GM21717 (cell line): ENCODE data around the gene POLR3G.
A peak's percentile ranks its signal among the peaks of the same experiment; 100 is the strongest.

Source experiments
- ATAC-seq: cut with Tn5 transposase; IDR thresholded peaks from one replicate; pipeline ENCODE4 v1.9.1; 2021; ENCODE audit warnings: mild to moderate bottlenecking, moderate library complexity; ENCODE audit not compliant: unreplicated experiment

Gene POLR3G

GRCh38 chr5:90474235-90475107 is at the start of gene POLR3G, which contains the start of gene MBLAC2:
Gene POLR3G (plus strand): TSS chr5:90474864. CDS start chr5:90485568, 10,704 bp downstream.
Gene MBLAC2 (minus strand): TSS chr5:90474771. CDS start chr5:90474292, 479 bp downstream.
- peak; percentile 93 for ATAC-seq

GRCh38 chr5:90434116-90434714 is 40.4 kb upstream of the POLR3G start:
- peak; percentile 71 for ATAC-seq

GRCh38 chr5:90437663-90438062 is 37.0 kb upstream of the POLR3G start:
- no peak for ATAC-seq

GRCh38 chr5:90438100-90438499 is 36.6 kb upstream of the POLR3G start:
- no peak for ATAC-seq

DNA sequence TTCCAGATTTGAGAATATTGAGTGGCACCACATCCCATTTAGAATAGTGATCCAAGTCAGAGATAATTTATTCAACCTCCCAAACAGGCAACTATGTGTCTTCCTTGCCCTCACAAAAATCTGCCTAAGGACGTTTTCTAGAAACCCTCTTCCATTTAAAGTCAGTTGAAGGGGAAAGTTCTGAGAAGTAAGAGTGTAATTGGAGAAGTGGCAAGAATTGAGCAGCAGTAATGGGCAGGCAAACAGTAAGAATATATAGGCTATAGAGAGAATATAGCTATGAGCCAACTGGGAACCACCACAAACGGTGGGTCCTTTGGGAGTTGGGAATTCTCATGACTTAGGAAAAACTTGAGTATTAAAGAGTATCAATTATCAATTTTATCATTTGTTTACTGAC is 34.0 kb upstream of the POLR3G start:
- no peak for ATAC-seq

GRCh38 chr5:90446961-90447360 is 27.7 kb upstream of the POLR3G start:
- no peak for ATAC-seq

DNA sequence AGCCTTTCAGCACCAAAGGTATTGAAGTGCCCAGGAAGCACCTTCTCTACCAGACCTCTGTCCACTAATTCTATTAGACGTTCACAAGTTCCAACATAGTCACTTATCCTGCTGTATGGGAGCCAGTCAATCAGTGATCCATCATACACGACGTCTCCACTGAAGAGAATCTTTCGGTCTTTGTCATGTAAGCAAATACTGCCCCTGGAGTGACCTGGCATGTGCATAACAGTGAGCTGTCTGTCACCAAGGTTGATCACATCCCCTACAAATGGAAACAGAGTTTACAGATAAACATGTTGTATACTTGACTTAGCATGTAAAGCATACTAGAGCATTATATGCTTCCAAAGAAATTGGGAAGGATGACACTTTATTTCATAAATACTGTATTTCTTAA is 13.4 kb upstream of the POLR3G start:
- no peak for ATAC-seq

DNA sequence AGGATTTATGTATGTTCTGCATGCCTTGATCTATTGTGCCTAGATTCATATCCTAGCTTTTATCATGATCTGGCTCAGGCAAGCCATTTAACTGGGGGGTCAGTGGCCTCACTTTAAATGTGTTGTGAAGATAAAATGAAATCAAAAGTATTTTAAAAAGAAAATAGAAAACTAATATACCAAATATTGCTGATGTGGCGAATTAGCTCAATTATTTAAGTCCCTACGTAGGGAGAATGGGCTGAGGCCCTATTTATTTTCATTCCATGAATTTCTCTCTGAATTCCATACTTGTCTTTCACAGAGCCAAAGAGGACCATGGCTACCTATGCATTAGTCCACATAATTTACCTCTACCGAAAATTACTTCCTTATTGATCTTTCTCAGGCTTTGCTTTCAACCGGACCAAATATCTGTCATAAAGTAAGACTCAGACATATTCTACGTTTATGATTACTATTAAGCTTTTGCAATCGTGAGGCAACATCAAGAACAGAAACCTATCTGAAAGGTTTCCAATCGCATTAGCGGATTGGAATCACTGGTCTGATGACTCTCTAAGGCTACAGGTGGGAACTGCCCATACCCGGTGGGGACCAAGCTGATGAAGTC is 1.8 kb upstream of the POLR3G start:
- peak; percentile 18 for ATAC-seq

- peak; percentile 20 for ATAC-seq
Observed at GRCh38 chr5:90473396-90474234, 1.0 kb upstream of the POLR3G start.

DNA sequence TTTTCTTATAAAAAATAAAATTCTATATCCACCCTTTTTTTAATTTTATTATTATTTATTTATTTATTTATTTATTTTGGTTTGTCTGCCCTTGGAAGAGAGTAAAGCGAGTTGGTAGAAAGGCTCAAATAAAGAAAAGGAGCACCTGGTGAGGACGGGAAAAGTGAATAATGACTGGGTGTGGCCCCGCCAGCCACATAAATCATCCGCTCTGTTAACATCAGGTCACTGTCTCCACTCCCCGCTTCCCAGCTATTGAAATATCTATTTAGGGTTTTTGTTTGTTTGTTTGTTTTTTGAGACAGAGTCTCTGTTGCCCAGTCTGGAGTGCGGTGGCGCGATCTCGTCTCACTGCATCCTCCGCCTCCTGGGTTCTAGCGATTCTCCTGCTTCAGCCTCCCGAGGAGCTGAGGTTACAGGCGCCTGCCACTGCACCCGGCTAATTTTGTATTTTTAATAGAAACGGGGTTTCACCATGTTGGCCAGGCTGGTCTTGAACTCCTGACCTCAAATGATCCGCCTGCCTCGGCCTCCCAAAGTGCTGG is 844 bp downstream of the POLR3G start:
- ATAC-seq, result no peak

DNA sequence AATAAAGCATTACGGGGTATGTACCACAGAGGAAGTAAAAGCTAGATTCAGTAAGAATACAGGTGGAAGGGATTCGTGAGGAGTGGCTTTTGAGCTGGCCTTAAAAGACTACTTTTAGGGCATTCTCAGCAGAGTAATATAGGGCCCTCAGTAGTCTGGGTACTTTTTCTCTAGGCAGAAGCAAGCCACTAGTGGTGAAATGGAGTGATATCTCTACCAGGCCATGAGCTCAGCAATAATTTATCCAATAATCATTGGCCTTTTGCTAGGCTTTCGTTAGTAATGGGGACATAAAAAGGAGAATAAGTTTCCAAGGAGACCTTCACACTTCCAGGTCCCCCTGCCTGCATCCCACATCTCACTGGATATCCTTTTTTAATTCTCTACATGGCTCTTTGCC is 1.7 kb downstream of the POLR3G start:
- no peak for ATAC-seq

GRCh38 chr5:90477073-90477472 is 2.4 kb downstream of the POLR3G start:
- ATAC-seq, result no peak

DNA sequence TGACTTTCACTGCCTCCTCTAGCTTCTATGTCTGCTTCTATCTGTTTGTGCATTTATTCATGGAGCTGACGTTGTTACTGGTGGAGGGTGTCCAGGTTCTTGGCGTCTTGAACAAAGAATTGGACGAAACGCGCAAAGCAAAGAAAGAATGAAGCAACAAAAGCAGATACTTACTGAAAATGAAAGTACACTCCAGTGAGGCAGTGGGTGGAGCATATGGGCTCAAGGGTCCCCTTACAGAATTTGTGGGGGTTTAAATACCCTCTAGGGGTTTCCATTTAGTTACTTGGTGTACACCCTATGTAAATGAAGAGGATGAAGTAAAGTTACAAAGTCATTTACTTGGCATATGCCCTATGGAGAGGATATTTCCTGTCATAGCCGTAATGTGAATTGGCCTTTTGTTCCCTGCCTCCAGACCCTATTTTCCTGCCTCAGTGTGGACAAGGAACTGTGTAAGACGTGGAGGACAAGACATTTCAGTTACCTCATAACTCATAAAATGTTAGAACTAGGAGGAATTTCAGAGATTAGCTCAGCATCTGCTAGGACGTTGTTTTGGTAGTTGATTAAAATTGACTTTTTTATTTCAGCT is 3.1 kb downstream of the POLR3G start:
- ATAC-seq, result no peak

DNA sequence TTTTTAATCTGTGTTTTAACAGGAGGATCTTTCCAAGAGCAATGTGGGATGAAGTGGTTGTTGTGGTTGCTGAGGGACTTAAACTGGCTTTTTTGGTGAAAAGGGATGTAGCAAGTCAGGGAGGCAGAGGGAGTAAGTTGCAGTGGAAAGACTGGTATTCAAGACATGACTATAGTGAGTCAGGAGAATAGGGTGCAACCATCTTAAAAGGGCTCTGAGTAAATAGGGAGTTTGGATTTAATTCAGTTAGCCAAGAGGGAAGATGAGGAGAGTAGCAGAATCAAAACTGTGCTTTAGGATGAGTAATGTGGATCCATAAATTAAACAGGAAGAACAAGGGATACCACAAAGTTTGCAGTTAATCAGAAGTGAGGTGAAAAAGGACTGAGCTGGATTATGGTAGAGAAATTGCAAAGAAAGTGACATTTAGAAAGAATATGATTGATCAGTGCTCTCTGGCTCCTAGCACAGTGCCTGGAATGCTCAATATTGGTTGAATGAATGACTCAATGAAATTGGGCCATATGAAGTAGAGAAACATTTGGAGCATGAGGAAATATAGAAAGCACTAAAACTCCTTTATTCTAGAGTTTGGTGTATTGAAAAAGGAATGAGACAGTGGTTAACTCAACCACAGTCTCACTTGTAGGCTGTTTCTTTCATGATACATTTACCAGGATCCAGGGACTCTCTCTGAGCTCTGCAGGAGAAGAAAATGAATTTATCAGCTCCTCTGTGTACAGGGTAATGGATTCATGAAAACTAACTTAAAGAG is 5.1 kb downstream of the POLR3G start:
- ATAC-seq, result no peak

- no peak for ATAC-seq
Observed at GRCh38 chr5:90480699-90481098, 6.0 kb downstream of the POLR3G start.

DNA sequence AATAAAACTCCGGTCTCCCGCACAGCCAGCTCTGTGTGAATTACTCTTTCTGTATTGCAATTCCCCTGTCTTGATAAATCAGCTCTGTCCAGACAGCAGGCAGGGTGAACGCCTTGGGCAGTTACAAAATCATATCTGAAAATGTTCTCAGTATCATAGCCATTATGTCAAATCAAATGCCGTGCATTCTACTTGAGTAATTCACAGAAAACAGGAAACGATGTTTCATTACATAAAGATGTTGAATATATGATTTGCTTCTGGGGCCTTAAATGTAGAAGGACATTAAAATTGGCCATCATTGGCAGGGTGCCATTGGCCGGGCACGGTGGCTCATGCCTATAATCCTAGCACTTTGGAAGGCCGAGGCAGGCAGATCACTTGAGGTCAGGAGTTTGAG is 8.5 kb downstream of the POLR3G start:
- ATAC-seq, result no peak

DNA sequence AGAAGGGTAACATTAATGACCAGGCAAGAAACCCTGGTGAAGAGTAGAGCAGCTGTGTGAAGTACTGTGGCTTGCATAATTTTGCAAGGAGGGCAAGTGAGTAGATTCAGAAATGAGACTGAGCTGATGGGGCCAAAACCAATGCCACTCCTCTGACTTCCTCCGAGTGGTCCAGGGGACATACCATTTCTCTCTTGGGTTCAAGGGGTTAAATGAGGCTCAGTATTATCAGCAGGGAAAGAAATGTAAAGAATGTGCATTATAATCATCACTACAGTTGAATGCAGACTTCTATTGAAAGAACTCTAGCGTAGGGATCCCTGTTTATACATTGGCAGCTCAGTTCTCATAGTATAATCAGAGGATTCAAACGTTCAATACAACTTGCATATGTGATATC is 9.9 kb downstream of the POLR3G start:
- no peak for ATAC-seq

DNA sequence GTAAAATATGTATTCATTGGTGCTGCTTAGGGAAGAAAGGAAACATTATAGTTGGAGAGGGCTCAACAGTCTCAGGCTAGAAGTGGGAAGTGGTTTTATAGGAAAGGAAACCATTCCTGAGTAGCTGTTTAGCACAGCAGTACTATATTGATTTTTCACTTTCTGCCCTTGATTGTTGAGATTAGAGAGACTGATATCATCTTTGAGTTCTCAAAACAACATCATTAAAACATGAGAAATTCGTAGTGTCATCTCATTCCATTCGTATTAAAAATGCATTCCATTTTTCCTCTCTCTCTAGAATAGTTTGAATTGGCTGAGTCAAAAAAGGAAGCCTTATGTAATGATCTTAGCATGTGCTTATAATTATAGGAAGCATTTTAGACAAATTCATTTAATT is 14.1 kb downstream of the POLR3G start:
- no peak for ATAC-seq

GRCh38 chr5:90494043-90494442 is 19.4 kb downstream of the POLR3G start:
- ATAC-seq, result no peak

GRCh38 chr5:90495146-90495545 is 20.5 kb downstream of the POLR3G start:
- no peak for ATAC-seq
